Lower leg skin (tissue), 3 donors: ENCODE measurements around the gene ACAN.

Source experiments
- POLR2A ChIP-seq, 2 donors: fragments of 450-650 bp; IDR thresholded peaks; one replicate each; pipeline ENCODE4 v1.6.1; 2016 to 2017; ENCODE audit warnings: antibody characterized with exemption in 2 of 2, mild to moderate bottlenecking in 1 of 2, moderate library complexity in 1 of 2
- TF ChIP-seq, protein P1 (sequence below), 3 donors: fragments of 450-650 bp; IDR thresholded peaks; one replicate each; pipeline ENCODE4 v1.5.1; 2016; ENCODE audit warnings: antibody characterized with exemption in 3 of 3, mild to moderate bottlenecking in 3 of 3, moderate library complexity in 2 of 3

DNA sequence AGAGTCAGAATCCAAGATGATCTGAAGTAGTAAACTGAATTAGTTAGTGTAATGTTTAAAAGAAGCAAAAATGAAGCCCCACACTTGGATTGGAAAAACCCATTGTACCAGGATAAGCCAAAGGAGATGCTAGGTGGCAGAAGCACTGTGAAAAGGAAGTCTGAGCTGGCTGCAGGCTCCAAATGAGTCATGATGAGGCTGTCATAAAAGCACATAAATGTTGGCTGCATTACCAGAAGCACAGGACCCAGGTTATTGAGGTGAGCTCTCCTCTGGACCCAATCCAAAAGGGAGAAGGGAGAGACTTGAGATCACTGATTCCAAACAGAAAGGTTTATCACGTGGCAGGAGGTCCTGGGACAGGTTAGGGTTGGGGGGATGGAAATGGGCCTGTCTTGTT lies 3.2 kb upstream of the ACAN start:
- TF ChIP-seq, protein P1, sequence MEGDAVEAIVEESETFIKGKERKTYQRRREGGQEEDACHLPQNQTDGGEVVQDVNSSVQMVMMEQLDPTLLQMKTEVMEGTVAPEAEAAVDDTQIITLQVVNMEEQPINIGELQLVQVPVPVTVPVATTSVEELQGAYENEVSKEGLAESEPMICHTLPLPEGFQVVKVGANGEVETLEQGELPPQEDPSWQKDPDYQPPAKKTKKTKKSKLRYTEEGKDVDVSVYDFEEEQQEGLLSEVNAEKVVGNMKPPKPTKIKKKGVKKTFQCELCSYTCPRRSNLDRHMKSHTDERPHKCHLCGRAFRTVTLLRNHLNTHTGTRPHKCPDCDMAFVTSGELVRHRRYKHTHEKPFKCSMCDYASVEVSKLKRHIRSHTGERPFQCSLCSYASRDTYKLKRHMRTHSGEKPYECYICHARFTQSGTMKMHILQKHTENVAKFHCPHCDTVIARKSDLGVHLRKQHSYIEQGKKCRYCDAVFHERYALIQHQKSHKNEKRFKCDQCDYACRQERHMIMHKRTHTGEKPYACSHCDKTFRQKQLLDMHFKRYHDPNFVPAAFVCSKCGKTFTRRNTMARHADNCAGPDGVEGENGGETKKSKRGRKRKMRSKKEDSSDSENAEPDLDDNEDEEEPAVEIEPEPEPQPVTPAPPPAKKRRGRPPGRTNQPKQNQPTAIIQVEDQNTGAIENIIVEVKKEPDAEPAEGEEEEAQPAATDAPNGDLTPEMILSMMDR (IDR thresholded peaks at IDR 0.05) = no peak
- no peak for TF ChIP-seq POLR2A (IDR thresholded peaks at IDR 0.05)
